K562 (cell line): Measurements from ENCODE around the gene C17orf113. TPM values are rescaled to one million over a fixed set of nuclear protein-coding genes. Genes with fewer than 3 reads are reported as not detected.

Experiments used
- ARID2 ChIP-seq: fragments of 450-650 bp; IDR thresholded peaks from 2 replicates; pipeline ENCODE4 v1.6.1; 2017; ENCODE audit warnings: antibody characterized with exemption, mild to moderate bottlenecking
- ASH1L ChIP-seq: fragments of 450-650 bp; IDR thresholded peaks from 2 replicates; pipeline ENCODE4 v1.6.1; 2018; ENCODE audit warnings: borderline replicate concordance, mild to moderate bottlenecking, low read depth; ENCODE audit not compliant: partially characterized antibody
- BRCA1 ChIP-seq, 2 experiments: fragments of 450-650 bp in 1 of 2; sonication (generic) in 1 of 2; formaldehyde crosslinking in 1 of 2; IDR thresholded peaks; 2 replicates each; pipeline versions ENCODE4 v1.5.0 to v1.6.1; 2017 to 2020; ENCODE audit warnings: mild to moderate bottlenecking in 1 of 2, missing genetic modification reagents in 1 of 2
- CREB5 ChIP-seq: fragments of 250-450 bp; sonication (Bioruptor Pico); IDR thresholded peaks from 2 replicates; pipeline ENCODE4 v1.5.0; 2020; ENCODE audit warnings: mild to moderate bottlenecking
- CREM ChIP-seq: IDR thresholded peaks from 2 replicates; pipeline ENCODE4 v1.6.1; 2014; ENCODE audit warnings: antibody characterized with exemption, low read depth
- EP400 ChIP-seq: fragments of 450-650 bp; IDR thresholded peaks from 2 replicates; pipeline ENCODE4 v1.6.1; 2017; ENCODE audit warnings: antibody characterized with exemption, mild to moderate bottlenecking, moderate library complexity
- FOS ChIP-seq: IDR thresholded peaks from 3 replicates; pipeline ENCODE4 v1.6.1; 2011; ENCODE audit not compliant: insufficient read length; ENCODE audit errors: extremely low read depth
- HBP1 ChIP-seq: fragments of 450-650 bp; formaldehyde crosslinking; IDR thresholded peaks from 2 replicates; pipeline ENCODE4 v1.4.0; 2022; ENCODE audit warnings: missing genetic modification characterization
- IFI16 ChIP-seq: fragments of 250-450 bp; sonication (Bioruptor Pico); IDR thresholded peaks from 2 replicates; pipeline ENCODE4 v2.1.2; 2022; ENCODE audit warnings: mild to moderate bottlenecking, inconsistent platforms
- MCM7 ChIP-seq, 2 experiments: fragments of 450-650 bp; IDR thresholded peaks; 2 replicates each; pipeline ENCODE4 v1.6.1; 2016 to 2018
- NR4A1 ChIP-seq, 2 experiments: fragments of 250-450 bp in 1 of 2; fragments of 450-650 bp in 1 of 2; sonication (Bioruptor Pico) in 1 of 2; IDR thresholded peaks; 2 replicates each; pipeline versions ENCODE4 v1.4.0 to v1.6.1; 2016 to 2020; ENCODE audit warnings: mild to moderate bottlenecking in 2 of 2, missing compliant biosample characterization in 1 of 2, missing genetic modification characterization in 1 of 2, moderate library complexity in 1 of 2
- NRF1 ChIP-seq, 2 experiments: fragments of 450-650 bp; IDR thresholded peaks in 1 of 2; conservative IDR thresholded peaks in 1 of 2; 2 replicates each; pipeline ENCODE4 v1.6.1; 2014; ENCODE audit warnings: mild to moderate bottlenecking in 2 of 2
- PRDM10 ChIP-seq: fragments of 450-650 bp; IDR thresholded peaks from 2 replicates; pipeline ENCODE4 v1.6.1; 2018; ENCODE audit not compliant: partially characterized antibody
- SMAD4 ChIP-seq: fragments of 250-450 bp; sonication (Bioruptor Pico); conservative IDR thresholded peaks from 2 replicates; pipeline ENCODE4 v1.8.0; 2021; ENCODE audit warnings: inconsistent platforms, mild to moderate bottlenecking, moderate library complexity
- ZBTB1 ChIP-seq: sonication (generic); formaldehyde crosslinking; IDR thresholded peaks from 2 replicates; pipeline ENCODE4 v1.8.1; 2023; ENCODE audit warnings: missing genetic modification reagents, low read depth, mild to moderate bottlenecking, borderline replicate concordance
- ZC3H8 ChIP-seq: fragments of 450-650 bp; IDR thresholded peaks from 2 replicates; pipeline ENCODE4 v1.6.1; 2017
- ZNF124 ChIP-seq: sonication (generic); formaldehyde crosslinking; IDR thresholded peaks from 2 replicates; pipeline ENCODE4 v1.8.1; 2022; ENCODE audit warnings: missing genetic modification reagents
- ZNF24 ChIP-seq: fragments of 450-650 bp; IDR thresholded peaks from 2 replicates; pipeline ENCODE4 v1.6.1; 2016
- ZNF740 ChIP-seq, 3 experiments: fragments of 200-800 bp in 1 of 3; sonication (Bioruptor generic) in 1 of 3; sonication (generic) in 1 of 3; formaldehyde crosslinking in 1 of 3; IDR thresholded peaks; 2 replicates each; pipeline versions ENCODE4 v1.6.1 to v1.8.0; 2016 to 2022; ENCODE audit warnings: mild to moderate bottlenecking in 2 of 3, missing compliant biosample characterization in 2 of 3, missing genetic modification characterization in 2 of 3, missing genetic modification reagents in 1 of 3
- polyA plus RNA-seq, 8 experiments: library from polyadenylated mRNA; depleted of rRNA in 4 of 8; stranded (reverse) in 5 of 8; unstranded in 3 of 8; fragments of >200 nt; fragmentation: Nextera tagmentation in 2 of 8; fragmentation: Illumina TruSeq in 1 of 8; extraction: Ambion mirVana in 2 of 8; extraction: Trizol in 1 of 8; gene quantifications; 2 replicates each; pipeline versions ENCODE4 v1.2.1 to v1.2.3, GENCODE V29; 2011 to 2014; ENCODE audit warnings: inconsistent platforms in 1 of 8, missing spikeins in 1 of 8
- total RNA-seq, 7 experiments: library from RNA; depleted of rRNA in 6 of 7; stranded (reverse); fragments of >200 nt in 6 of 7; fragmentation: Illumina TruSeq in 2 of 7; extraction: Trizol in 2 of 7; gene quantifications; 2 replicates each; pipeline versions ENCODE4 v1.2.1 to v1.2.3, GENCODE V29; 2011 to 2021; ENCODE audit warnings: low replicate concordance in 1 of 7

The C17orf113 gene
- total and polyA plus RNA-seq, 9 of the 15 experiments (the other 6 are each of a cell fraction or from before 2014, with no cell fraction given): 0.10 to 1.2 (median 0.31) TPM

GRCh38 chr17:42019509-42020404 is 30.6 kb downstream of the C17orf113 start, which contains the start of gene NKIRAS2 (continued):
- TF ChIP-seq NRF1 (conservative IDR thresholded peaks at IDR 0.05 in 1 of 2, IDR thresholded peaks at IDR 0.05 in 1 of 2) (peak; percentile 85 to 87), SMAD4 (peak; percentile 59; the same call in 1 of the 2 replicates), BRCA1 (IDR thresholded peaks at IDR 0.05) (no peak), BRCA1 (CRISPR knock-in tag; IDR thresholded peaks at IDR 0.05) (no peak), PRDM10 (peak; percentile 46), EP400 (peak; percentile 75), ZNF124 (CRISPR knock-in tag) (no peak), NR4A1 (CRISPR knock-in tag; IDR thresholded peaks at IDR 0.05) (no peak), NR4A1 (tag; IDR thresholded peaks at IDR 0.05) (no peak), ZBTB1 (CRISPR knock-in tag) (no peak), ASH1L (no peak), CREB5 (CRISPR knock-in tag) (no peak), ZNF740 (CRISPR knock-in tag; IDR thresholded peaks at IDR 0.05) (peak; percentile 82; the same call in 1 of the 2 replicates), ZNF740 (tag; IDR thresholded peaks at IDR 0.05) (no peak), MCM7 (IDR thresholded peaks at IDR 0.05) (no peak), FOS (no peak), CREM (peak; percentile 86), ZNF24 (no peak), HBP1 (CRISPR knock-in tag) (no peak), ARID2 (no peak), IFI16 (no peak), ZC3H8 (no peak)
